Mammary microvascular endothelial cell (primary cell): ENCODE measurements around the gene C13orf42. TPM values are rescaled to one million over a fixed set of nuclear protein-coding genes. Genes with fewer than 3 reads are reported as not detected.

Experiments
- total RNA-seq: library from RNA; depleted of rRNA; stranded (reverse); fragments of >200 nt; gene quantifications from 2 replicates; pipeline ENCODE4 v1.2.3, GENCODE V29; 2015

Gene C13orf42
- total RNA-seq: not detected in 2 replicates

GRCh38 chr13:51111174-51111573 lies at the start of gene C13orf42:
Gene C13orf42 (minus strand): TSS chr13:51111274. CDS start chr13:51111209, 65 bp downstream.

Other genes with a start within 250 kb of the C13orf42 start
- 36.7 and 39.2 TPM in 2 replicates for gene RNASEH2B, start 201.5 kb downstream of the C13orf42 start, total RNA-seq
- 15.5 and 18.4 TPM in 2 replicates for gene FAM124A, start 111.1 kb upstream of the C13orf42 start, total RNA-seq
- gene SERPINE3, start 228.4 kb upstream of the C13orf42 start, total RNA-seq: not detected in 2 replicates